HG03039 (cell line): Measurements from ENCODE around the gene TMEM222.
"Not testable (repeated sequence)": the region's sequence is repeated elsewhere in the genome, so short reads cannot be mapped to it uniquely, and the experiment has no call there.

ENCODE experiments used
- ATAC-seq: cut with Tn5 transposase; IDR thresholded peaks from one replicate; pipeline ENCODE4 v1.9.1; 2021; ENCODE audit warnings: mild to moderate bottlenecking, moderate library complexity; ENCODE audit not compliant: unreplicated experiment

Gene TMEM222, protein sequence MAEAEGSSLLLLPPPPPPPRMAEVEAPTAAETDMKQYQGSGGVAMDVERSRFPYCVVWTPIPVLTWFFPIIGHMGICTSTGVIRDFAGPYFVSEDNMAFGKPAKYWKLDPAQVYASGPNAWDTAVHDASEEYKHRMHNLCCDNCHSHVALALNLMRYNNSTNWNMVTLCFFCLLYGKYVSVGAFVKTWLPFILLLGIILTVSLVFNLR

DNA sequence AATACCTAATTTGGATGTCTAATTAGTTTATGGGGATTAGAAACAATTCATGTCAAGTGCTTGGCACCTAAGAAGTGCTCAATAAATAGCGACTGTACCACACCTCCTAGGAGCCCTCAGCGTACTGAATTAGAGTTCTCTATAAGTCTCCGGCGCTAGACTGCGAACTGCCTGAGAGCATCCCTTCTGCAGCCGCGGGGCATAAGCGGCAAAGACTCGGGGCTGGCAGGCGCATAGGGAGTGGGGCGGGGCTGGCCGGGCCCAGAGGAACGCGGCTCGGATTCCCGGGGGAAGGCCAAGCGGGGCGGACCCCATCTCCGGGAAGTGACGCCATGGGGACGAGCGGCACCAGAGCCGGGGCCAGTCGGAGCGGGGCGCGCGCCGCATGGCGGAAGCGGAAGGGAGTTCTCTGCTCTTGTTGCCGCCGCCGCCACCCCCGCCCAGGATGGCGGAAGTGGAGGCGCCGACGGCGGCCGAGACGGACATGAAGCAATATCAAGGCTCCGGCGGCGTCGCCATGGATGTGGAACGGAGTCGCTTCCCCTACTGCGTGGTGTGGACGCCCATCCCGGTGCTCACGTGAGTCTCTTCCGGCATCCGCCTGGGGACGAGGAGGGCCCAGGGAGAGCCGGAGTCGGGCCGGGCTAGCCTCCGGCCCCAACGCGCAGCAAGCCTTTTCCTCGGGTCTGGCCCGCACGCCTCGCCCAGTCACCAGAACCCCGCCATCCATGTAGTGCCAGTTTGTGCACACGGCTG lies at the start of gene TMEM222:
TMEM222 (plus strand) TSS at position 351 of the 756 bp plus-strand sequence; CDS start at position 386, 35 bp downstream.
- ATAC-seq, result peak; percentile 88

DNA sequence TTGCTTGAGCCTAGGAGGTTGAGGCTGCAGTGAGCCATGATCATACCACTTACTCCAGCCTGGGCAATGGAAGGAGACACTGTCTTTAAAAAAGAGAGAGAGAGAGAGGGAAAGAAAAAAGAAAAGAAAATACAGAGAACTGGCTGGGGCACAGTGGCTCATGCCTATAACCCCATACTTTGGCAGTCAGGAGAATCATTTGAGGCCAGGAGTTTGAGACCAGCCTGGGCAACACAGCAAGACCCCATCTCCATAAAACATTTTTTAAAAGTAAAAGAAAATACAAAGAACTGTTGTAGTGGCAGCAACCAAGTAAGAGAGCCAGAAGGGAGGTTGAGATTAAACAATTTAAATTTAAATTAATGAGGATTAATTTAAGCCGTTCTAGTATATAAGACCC lies 47.8 kb upstream of the TMEM222 start:
- no peak for ATAC-seq

DNA sequence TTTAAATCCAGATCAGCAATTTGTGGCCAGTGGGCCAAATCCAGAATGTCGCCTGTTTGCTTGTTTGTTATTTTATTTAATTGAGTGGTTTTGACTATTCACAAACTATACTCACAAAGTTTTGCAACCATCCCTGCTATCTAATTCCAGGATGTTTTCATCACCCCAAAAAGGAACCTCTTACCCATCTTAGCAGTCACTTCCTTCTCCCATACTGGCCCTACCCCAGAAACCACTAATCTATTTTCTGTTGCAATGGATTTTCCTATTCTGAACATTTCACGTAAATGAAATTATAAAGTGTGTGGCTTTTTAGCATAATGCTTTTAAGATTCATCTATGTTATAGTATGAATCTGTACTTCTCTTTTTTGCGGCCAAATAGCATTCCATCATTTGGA lies 46.3 kb upstream of the TMEM222 start:
- no peak for ATAC-seq

DNA sequence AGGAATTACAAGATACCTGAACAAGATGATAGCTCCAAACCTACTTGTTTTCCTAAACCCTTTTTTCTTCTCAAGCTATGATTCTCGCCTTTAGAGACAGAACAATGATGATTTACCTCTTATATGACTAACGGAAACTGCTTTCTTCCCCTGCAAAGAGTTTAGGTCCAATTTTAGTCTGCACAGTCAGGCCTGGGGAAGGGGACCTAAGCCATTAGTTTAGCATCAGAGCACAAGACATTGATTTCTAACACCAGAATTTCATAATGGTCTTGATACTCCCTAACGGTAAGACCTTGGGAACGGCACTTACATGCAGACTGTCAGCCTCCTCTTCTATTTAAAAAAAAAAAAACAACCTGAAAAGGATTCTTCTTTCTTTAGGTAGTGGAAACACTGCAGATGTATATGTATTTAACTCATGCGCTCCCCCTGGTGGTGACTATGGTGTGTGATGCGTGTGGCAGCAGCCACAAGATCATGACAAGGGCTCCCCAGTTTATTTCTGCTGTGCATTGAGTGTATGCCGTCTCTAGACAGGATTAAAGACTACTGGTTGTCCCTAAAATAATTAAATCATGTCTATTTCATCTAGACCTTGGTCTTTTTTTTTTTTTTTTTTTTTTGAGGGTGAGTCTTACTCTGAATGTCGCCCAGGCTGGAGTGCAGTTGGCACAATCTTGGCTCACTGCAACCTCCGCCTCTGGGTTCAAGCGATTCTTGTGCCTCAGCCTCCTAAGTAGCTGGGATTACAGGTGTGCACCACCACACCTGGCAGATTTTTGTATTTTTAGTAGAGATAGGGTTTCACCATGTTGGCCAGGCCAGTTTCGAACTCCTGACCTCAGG lies 37.3 kb upstream of the TMEM222 start:
- no peak for ATAC-seq

DNA sequence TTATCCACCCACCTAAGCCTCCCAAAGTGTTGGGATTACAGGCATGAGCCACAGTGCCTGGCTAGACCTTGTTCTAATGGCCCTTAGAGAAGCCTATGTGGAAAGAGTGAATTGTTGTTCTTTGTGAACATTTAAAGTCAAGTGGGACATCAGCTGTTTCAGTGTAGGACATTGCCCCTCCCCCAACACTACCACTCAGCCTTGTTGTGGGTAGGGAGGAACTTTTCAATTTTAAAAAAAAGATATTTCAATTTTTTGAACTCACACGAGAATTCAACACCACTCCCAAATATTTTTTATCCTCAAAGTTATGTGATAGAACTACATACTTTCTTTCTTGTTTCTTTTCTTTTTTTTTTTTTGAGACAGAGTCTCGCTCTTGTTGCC lies 36.7 kb upstream of the TMEM222 start:
- ATAC-seq, result no peak

DNA sequence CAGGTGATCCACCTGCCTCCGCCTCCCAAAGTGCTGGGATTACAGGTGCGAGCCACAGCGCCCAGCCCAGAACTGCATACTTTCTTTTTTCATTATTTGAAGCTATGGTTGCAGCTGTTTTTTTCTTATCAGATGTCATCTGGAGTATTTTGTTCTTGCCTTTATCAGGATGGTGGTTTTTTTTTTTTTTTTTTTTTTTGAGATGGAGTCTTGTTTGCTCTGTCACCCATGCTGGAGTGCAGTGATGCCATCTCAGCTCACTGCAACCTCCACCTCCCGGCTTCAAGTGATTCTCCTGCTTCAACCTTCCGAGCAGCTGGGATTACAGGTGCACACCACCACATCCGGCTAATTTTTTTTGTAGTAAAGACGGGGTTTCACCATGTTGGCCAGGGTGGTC lies 36.1 kb upstream of the TMEM222 start:
- ATAC-seq, result not testable (repeated sequence)

DNA sequence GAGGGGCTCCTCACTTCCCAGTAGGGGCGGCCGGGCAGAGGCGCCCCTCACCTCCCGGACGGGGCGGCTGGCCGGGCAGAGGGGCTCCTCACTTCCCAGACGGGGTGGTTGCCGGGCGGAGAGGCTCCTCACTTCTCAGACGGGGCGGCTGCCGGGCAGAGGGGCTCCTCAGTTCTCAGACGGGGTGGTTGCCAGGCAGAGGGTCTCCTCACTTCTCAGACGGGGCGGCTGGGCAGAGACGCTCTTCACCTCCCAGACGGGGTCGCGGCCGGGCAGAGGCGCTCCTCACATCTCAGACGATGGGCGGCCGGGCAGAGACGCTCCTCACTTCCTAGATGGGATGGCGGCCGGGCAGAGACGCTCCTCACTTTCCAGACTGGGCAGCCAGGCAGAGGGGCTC lies 32.8 kb upstream of the TMEM222 start:
- not testable (repeated sequence) for ATAC-seq

DNA sequence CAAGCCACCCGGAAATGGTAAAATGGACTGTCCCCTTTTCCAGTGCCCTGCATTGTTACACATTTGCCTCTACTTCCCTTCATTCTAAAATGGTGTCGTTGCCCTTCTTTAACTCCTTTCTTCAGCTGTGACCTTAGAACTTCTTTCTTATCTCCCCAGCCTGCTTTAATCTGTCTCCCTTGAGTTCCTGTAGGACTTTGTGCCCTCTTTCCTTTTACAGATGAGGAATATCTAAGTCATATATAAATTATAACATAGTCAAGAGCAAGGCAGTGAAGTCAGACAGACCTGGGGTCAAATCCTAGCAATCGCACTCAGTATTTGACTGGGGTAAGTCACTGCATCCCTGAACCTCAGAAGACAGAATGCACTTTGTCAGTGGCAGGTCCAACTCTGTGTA lies 31.4 kb upstream of the TMEM222 start:
- ATAC-seq, result no peak

DNA sequence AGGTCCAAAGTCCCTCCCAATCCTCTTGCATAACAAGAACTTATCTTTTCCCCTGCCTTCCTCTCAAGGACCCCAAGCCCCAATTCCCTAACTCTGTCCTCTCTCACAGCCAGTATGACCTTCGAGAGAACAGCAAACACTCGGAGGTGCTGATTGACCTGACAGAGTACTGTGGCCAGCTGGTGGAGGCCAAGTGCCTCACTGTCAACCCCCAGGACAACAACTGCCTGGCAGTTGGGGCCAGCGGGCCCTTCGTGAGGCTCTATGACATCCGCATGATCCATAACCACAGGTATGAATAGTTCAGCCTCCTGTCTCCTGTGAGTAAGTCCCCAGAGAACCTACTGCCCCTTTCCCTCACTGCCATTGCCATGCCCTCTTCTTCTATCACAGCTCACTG lies 29.9 kb upstream of the TMEM222 start:
- ATAC-seq, result no peak

DNA sequence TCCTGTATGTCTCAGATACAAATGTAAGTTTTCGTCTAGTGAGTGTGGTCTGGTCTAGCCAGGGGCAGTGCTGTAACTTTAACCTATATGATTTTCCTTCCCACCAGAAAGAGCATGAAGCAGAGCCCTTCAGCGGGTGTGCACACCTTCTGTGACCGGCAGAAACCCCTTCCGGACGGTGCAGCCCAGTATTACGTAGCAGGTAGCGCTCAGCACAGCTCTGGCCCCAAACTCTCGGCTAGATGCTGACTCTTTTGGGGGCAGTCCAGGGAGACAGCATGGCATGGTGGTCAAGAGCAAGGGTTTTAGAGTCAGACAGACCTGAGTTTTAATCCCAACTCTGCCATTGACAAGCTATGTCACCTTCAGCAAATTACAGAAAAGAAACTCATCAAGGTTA lies 28.0 kb upstream of the TMEM222 start:
- no peak for ATAC-seq

DNA sequence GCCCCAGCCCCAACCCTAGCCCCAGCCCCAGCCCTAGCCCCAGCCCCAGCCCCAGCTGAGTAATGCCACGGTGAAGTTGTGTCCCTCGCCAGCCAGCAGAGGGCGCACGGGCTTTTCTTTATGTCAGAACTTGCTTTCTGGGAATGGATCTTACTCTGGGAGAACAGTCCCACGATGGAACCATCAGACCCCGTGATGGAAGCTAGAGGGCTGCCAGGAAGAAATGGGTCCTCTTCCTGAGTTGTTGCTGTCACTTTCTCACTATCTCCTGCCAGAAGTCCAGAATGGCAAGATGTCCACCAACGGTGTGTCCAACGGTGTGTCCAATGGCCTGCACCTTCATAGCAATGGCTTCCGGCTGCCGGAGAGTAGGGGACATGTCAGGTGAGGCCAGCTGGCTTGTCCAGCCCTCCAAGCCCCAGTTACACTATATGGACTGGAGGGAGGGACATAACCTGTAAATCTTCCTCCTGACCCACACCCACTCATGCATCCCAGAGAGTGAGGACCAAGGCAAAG lies 25.1 kb upstream of the TMEM222 start:
- no peak for ATAC-seq

DNA sequence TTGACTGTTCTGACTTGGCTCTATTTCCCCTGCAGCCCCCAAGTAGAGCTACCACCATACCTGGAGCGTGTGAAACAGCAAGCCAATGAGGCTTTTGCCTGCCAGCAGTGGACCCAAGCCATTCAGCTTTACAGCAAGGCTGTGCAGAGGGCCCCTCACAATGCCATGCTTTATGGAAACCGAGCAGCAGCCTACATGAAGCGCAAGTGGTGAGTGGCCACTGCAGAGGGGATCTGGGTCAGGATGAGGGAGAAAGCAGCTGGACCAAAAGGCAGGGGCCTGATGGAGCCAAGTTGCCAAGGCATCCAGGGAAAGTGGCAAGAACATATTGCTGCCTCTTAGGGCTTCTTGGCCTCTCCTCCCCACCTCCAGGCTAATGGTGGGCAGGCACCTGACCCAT lies 24.1 kb upstream of the TMEM222 start:
- ATAC-seq, result no peak

DNA sequence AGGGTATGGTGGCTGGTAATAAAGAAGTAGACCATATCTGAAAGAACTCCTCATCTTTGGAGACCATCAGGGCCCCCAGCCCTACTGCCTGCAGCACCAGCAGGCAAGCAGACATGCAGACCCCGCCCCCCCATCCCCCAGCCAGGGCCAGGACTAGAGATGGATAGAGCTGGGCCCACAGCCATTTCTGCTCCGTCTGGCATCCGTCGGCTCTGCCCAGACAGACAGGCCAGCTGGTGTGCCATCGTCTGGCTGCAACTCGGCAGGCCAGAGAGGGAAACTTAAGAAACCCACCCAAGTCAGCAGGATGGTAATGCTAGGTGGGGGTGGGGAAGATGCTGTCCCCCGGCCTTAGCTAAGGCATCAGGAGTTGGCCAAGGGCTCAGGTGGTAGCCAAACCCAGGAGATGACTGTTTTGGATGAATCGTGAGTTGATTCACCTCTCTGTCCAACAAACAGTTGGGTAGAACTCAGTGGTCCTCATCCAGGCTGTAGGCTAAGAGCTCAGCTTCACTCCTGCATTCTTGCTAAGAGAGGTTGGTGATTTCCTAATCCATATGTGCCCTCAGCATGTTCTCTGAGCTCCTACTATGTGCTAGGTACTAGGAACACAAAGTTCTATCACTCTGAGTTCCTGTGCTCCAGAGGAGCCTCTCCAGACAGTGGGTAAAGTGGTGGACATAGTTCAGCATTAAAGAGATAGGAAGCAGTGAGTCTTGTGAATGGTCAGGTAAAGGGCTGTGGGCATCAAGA lies 23.2 kb upstream of the TMEM222 start:
- ATAC-seq, result no peak

DNA sequence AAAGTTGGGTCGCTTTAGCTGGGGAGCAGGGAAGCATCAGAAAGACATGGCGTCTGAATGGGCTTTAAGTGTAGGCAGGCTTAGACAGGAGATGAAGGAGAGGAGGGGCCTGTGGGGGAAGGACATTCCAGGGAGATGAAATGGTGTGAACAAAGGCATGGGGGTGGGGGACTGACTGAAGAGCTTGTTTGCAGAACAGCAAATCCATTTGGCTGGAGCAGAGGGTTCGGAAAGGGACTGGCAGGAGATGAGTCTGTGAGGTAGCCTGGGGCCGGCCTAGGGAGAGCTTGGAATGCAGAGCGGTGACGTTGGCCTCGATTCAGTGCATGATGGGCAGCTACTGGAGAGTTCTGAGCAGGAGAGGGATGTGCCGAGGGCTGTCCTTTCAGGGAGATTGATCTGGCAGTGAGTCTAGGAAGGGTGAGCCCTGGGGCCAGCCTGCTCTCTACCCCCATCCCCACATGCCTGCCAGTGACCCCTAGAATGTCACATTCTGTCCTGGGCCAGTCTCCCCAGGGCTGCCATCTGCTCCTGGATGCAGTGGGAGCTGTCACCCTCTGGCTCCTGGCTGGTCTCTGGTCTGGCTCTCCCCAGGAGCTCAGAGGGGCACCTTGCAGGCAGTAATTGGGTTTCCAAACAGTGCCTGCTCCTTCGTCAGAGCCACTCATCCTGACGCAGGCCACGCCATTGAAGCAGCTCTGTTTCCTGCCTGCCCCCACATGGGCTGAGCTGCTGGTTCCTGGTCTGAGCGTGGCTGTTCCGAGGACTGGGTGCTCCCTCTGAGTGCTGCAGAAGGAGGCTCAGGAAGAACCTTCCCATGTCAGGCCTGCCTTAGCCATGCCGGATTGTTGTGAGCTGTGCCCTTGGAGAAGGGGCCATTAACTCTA lies 22.3 kb upstream of the TMEM222 start:
- ATAC-seq, result no peak

DNA sequence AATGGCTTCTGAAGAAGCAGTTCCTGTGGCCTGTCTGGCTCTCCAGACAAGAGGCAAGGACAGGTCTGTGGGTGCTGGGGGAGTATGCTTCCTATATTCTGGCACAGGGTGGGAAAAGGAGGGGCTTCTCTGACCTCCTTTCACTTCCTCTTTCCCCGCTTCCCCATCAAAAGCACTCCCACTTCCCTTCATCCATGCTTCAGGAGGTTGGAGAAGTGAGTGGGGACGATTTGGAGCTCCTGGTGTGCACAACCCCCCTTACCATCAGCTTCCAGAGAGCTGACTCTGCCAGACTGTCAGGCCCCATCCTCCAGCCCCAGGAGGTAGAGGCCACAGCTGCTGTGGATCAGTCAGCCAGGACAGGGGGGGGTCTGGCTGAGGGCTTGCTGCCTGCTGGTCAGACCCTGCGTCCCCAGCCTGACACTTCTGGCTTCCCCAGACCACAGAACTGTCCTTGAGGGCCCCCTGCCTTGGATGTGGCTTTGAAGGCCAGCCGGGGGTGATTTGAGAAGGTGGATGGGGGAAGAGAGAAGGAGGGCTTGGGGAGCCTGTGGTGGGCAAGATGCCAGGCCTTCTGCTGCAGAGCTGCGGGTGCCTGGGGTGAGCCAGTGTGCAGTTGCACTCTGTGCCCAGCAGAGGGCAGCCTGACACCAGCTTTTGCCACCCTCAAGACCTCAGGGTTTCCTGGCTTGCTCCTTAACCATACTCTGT lies 21.5 kb upstream of the TMEM222 start:
- no peak for ATAC-seq

DNA sequence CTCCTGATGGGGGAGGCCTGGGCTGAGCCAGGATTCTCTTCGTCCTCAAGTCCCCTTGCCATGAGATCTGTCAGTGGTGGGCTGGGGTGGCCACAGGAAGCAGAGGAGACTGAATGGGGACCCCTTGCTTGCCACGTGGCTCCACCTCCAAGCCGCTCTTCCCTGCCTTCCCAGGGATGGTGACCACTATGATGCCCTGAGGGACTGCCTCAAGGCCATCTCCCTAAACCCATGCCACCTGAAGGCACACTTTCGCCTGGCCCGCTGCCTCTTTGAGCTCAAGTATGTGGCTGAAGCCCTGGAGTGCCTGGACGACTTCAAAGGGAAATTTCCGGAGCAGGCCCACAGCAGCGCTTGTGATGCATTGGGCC lies 20.9 kb upstream of the TMEM222 start:
- ATAC-seq, result no peak

DNA sequence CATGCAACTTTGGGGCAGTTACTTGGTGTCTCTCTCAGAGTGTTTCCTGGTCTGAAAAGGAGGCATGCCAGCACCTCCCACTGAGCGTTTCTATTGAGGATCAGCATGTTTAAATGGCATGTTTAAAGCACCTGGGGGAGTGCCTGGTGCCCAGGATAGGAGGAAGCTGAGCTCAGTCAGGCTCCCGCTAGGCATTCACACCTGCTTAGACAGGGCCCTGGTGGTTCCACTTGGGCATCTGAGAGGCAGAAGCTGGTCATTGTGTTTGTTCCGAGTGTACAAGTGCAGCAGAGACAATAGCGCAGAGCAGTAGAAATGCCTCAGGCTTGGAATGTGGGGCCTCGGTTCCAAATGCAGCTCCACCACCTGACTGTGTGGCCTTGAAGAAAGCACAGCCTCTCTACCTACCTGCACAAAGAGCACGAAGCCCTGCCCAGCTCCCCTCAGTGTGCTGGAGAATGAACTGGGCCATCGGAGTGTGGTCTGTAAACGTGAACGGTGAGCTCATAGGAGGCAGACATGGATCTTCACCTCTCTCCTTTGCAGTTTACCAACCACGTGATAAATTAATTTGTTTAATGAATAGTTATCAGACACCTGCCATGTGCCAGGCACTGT lies 20.3 kb upstream of the TMEM222 start:
- no peak for ATAC-seq

DNA sequence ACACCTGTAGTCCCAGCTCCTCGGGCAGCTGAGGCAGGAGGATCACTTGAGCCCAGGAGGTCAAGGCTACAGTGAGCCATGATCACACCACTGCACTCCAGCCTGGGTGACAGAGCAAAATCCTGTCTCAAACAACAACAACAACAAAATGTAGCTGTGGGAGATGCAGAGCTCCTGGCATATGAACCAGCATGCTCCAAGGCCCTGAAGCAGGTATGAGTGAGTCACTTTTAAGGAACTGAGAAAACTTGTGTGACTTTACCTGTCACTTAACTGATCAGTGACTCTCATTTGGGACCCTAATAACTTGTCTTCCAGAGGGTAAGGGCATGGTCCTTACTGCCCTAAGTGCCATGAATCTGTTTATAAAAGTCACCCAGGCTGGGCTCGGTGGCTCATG lies 19.4 kb upstream of the TMEM222 start:
- ATAC-seq, result no peak

DNA sequence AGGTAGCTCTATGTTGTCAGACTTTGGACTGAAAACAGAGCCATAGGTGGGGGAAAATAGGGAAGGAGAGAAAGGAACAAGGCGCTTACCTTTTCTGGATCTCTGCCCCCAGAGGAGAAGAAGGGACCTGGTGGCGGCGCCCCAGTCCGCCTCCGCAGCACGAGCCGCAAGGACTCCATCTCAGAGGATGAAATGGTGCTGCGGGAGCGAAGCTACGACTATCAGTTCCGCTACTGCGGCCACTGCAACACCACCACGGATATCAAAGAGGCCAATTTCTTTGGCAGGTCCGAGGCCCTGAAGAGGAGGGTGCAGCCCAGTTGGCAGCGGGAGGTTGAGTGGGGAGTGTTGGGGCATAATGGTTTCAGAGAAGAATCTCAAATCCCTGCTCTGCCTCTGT lies 18.5 kb upstream of the TMEM222 start:
- no peak for ATAC-seq
